ENCODE data around the gene SOHLH1. TPM values are rescaled to one million over a fixed set of nuclear protein-coding genes. Genes with fewer than 3 reads are reported as not detected.

Gene SOHLH1
- total RNA-seq, 1 experiment from 2014 or later = not detected

DNA sequence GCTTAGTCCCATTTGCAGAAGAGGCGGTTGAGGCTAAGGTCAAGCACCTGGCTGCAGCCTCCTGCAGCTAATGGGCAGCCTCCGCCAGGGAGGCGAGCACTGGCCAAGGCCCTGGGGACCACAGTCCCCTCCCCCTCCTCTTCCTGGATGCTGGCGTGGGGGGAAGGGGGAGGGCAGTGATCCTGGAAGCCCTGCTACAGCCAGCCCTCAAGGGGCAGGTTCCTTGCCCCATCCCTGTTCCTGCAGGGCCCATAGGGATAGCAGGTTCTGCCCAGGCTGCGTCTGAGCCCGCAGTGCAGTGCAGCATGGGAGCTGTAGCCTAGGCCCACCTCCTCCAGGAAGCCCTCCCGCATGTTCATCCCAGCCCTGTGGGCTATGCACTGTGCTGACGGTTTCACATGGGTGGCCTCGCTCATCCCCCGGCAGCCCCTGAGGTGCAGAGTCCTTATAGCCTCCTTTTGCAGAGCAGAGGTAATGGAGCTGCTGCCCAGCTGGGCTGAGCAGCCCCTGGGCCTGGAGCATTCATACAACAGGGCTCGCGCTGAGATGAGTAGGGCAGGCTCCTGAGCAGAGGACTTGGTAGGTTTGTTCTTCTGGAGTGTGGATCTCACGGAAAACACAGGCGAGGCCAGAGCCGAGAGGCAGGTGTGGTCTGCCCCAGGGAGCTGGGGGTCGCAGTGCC lies 38.7 kb upstream of the SOHLH1 start:
- H3K36me3 ChIP-seq = no peaks in the 10 kb centered on the region
- DNase-seq (ENCODE audit: low read depth in 1 of 2, low spot score in 2 of 2) = no peak
- H3K4me3 ChIP-seq = no peak overlapping the region

DNA sequence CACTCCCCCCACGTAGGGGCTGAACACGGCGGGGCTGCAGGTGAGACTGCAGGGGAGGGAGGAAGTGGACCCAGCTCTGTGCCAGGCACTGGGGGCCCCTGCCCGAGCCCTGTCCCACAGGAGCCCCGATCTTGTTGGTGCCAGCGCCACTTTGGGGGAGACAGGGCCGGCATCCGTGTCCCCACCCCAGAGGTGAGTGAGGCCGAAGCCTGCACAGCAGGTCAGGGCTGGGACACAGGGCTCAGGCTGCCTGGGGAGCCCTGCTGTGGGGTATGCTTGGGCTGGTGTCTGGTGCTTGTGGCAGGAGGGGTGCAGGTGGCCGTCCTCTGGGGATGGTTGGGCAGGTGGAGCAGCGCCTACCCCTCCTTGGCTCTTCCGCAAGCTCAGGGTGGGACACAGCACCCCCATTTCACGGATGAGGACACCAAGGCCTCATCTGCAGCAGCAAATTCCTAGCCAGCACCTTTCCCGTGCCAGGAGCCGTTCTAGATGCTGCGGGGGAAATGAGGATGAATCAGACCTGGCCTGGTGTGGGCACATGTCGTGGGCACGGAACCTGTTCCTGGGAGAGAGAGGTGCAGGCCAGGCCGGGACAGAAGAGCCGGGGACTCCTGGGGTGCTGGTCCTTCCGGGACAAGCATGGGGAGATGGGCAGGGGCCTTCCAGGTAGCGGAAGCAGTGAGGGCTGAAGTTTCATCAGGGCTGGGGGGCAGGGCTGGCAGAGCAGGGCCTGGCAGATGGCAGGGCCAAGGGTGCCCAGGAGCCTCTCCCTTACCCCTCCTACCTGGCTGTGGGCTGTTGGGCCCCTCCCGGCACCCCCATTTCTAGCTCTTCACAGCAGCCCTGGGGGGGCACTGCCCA lies 37.9 kb upstream of the SOHLH1 start:
- Histone ChIP-seq H3K9me3 (replicated peaks) (no peaks in the 10 kb centered on the region), H3K4me1 (replicated peaks) (no peaks in the 10 kb centered on the region), H3K27me3 (replicated peaks) (peaks cover 40% of the 10 kb centered on the region), H3K36me3 (no peaks in the 10 kb centered on the region), H3K4me3 (no peak overlapping the region), H3K27ac (no peak overlapping the region)
- DNase-seq (ENCODE audit: low read depth in 1 of 2, low spot score in 2 of 2) = no peak

More for the DNA sequence above, 38.7 kb upstream of the SOHLH1 start:
- Histone ChIP-seq H3K9me3 (replicated peaks) (no peaks in the 10 kb centered on the region), H3K27ac (no peak overlapping the region), H3K27me3 (replicated peaks) (peaks cover 47% of the 10 kb centered on the region), H3K4me1 (replicated peaks) (no peaks in the 10 kb centered on the region)

DNA sequence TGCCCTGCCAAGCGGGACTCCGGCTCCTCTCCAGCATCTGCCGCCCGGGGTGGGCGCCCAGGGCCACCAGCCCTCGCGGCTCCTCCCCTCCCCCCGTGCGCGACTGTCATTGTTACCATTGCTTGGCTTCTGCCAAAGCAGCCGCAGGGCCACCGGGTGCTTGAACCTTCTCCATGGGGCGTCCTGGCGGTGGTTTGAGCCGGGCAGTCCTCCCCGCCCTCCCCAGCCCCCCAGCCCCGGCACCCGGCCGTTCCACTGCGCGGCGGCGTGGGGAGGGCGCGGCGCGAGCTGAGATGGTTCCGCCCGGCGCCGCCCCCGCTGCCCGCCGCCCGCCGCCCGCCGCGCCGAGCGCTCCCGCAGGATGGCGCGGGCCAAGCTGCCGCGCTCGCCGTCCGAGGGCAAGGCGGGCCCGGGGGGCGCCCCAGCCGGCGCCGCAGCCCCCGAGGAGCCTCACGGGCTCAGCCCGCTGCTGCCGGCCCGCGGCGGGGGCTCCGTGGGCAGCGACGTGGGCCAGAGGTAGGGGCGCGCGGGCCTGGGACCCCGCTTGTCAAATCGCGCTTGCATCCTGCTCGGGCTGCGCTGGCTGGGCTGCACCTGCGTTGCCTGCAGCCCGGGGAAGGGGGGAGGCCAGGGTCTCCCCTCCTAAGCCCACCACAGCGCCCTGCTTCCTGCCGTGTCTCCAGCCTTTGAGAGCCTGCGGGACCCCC lies 37.1 kb upstream of the SOHLH1 start:
- Histone ChIP-seq H3K27ac (no peak overlapping the region), H3K36me3 (no peaks in the 10 kb centered on the region), H3K4me1 (replicated peaks) (no peaks in the 10 kb centered on the region), H3K9me3 (replicated peaks) (no peaks in the 10 kb centered on the region), H3K27me3 (replicated peaks) (peaks cover 37% of the 10 kb centered on the region), H3K4me3 (no peak overlapping the region)
- DNase-seq (ENCODE audit: low read depth in 1 of 2, low spot score in 2 of 2) = no peak

DNA sequence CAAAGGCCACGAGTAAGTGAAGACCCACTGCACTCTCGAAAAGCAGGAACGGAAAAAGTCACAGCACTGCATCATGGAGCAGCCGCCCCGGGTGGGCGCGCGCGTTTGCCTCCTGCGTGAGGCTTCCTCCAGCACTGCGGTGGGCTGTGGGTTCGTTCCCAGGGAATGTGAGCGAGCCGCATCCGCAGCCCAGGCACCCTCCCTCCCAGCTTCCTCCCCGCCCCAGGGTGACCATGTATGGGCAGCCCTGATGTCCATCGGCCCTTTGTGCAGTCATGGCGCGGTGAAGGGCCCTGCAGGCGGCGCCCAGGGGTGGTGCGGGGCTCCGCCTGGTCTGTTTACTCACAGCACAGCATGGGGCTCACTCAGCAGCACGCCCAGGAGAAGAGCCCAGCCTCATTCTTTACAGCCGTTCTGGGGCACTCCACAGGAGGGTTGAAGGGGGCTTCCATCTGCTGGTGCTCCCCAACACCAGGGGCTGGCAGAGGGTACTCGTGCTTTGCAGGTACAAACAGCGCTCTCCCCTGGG lies 35.4 kb upstream of the SOHLH1 start:
- Histone ChIP-seq H3K27me3 (replicated peaks) (peaks cover 22% of the 10 kb centered on the region), H3K4me3 (no peak overlapping the region), H3K27ac (no peak overlapping the region), H3K36me3 (no peaks in the 10 kb centered on the region), H3K4me1 (replicated peaks) (no peaks in the 10 kb centered on the region), H3K9me3 (replicated peaks) (no peaks in the 10 kb centered on the region)
- DNase-seq (ENCODE audit: low read depth in 1 of 2, low spot score in 2 of 2) = no peak

DNA sequence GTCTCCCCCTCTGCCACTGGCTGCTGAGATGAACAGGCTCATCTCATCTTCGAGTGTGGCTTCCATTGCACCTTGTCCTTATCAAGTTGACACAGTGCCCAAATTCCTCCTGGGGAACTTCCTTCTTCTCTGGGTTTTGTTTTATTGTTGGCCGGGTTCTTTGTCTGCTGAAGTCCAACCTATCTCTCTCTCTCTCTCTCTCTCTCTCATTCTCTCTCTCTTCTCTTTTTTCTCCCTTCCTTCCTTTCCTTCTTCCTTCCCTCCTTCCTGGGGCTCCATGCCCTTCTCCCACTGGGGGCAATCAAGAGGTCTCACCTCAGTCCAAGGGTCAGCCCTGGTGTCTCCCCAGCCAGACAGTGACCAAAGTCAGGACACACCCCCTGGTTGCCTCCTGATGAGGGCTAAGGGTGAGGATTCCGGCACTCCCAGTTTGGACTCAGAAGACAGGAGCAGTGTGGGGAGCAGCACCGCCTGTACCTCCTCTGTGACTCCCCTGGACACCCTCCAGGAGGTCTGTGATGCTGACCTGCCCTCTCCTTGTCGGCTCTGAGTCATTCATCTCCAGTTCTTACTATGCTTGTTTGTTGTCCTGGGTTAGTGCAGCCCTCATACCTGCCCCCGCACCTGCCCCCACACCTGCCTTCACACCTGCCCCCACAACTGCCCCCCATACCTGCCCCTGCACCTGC lies 33.4 kb upstream of the SOHLH1 start:
- Histone ChIP-seq H3K9me3 (replicated peaks) (no peaks in the 10 kb centered on the region), H3K4me1 (replicated peaks) (no peaks in the 10 kb centered on the region), H3K27me3 (replicated peaks) (peaks cover 11% of the 10 kb centered on the region), H3K27ac (no peak overlapping the region), H3K36me3 (no peaks in the 10 kb centered on the region), H3K4me3 (no peak overlapping the region)
- DNase-seq (ENCODE audit: low read depth in 1 of 2, low spot score in 2 of 2) = no peak

DNA sequence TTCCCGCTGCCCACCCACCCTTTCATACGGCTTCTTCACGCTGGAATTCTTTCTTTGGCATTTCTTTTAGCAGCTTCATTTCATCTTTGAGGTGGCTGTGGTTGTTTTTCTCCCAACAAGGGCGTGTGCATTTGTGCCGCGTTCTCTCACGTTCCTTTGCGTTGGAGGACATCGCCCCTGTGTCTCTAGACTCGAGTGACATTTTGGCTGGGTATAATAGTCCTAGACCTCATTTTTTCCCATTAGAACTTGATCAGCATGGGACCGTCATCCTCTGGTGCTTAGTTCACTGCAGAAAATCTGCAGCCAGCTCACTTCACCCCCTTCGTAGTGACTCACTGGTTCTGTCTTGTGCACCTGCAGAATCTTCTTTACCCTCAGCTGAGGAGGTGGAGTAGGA lies 32.2 kb upstream of the SOHLH1 start:
- H3K27me3 ChIP-seq (replicated peaks) = no peaks in the 10 kb centered on the region; the same call in 1 of the 2 replicates
- no peak for DNase-seq (ENCODE audit: low read depth in 1 of 2, low spot score in 2 of 2)
- H3K36me3 ChIP-seq = no peaks in the 10 kb centered on the region
- H3K27ac ChIP-seq = no peak overlapping the region
- no peak overlapping the region for H3K4me3 ChIP-seq
- H3K9me3 ChIP-seq (replicated peaks) = no peaks in the 10 kb centered on the region
- no peaks in the 10 kb centered on the region for H3K4me1 ChIP-seq (replicated peaks)

DNA sequence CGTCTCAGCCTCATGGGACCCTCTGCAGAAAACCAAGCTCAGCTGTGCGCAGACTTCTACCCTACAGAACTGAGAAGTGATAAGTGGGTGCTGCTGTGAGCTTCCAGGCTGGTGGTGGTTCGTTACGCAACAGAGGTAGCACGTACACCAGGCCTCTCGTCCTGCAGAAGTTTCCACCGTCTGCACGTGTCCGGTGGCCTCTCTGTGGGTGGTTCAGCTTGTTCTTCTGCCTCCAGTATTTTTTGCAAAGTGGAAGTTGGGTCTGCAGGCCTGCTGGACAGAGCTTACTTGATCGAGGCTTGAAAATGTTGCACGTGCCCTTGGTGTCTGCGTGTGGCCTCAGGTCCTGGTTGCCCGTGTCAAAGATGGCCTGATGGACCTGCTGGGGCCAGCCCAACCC lies 30.2 kb upstream of the SOHLH1 start:
- no peak for DNase-seq (ENCODE audit: low read depth in 1 of 2, low spot score in 2 of 2)
- no peak overlapping the region for H3K4me3 ChIP-seq
- H3K27me3 ChIP-seq (replicated peaks) = no peaks in the 10 kb centered on the region
- H3K27ac ChIP-seq = no peak overlapping the region
- no peaks in the 10 kb centered on the region for H3K9me3 ChIP-seq (replicated peaks)
- H3K4me1 ChIP-seq (replicated peaks) = no peaks in the 10 kb centered on the region
- H3K36me3 ChIP-seq = no peaks in the 10 kb centered on the region

DNA sequence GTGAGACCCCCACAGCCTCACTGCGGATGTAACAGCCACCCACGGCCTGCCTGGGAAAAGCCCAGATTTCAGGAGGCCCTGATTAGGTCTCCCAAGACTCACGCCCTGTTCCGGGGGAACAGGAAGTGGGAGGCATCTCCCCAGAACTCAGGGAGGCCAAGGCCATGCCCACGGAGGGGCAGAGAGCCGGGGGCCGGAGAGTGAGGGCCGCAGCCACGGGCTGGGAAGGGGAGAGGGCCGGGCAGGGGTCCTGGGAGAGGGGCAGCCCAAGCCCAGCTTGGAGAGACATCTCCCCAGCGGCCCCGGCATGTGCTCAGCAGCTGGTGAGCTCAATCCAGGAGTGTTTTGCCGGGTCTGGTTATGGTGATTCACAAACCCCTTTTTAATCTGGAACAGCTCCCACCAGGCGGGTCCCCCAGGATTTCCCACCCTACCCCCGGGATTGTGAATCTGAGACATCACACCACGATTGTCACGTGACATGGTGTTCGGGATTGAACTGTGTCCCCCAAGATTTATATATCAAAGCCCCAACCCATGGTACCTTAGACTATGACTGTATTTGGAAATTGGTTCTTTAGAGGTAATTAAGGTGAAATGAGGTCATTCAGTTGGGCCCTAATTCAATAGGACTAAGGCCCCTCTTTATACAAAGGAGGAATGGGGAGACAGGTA lies 29.3 kb upstream of the SOHLH1 start:
- H3K27ac ChIP-seq = no peak overlapping the region
- H3K4me1 ChIP-seq (replicated peaks) = no peaks in the 10 kb centered on the region
- no peaks in the 10 kb centered on the region for H3K9me3 ChIP-seq (replicated peaks)
- no peak overlapping the region for H3K4me3 ChIP-seq
- no peaks in the 10 kb centered on the region for H3K27me3 ChIP-seq (replicated peaks)
- DNase-seq (ENCODE audit: low read depth in 1 of 2, low spot score in 2 of 2) = no peak
- H3K36me3 ChIP-seq = no peaks in the 10 kb centered on the region

DNA sequence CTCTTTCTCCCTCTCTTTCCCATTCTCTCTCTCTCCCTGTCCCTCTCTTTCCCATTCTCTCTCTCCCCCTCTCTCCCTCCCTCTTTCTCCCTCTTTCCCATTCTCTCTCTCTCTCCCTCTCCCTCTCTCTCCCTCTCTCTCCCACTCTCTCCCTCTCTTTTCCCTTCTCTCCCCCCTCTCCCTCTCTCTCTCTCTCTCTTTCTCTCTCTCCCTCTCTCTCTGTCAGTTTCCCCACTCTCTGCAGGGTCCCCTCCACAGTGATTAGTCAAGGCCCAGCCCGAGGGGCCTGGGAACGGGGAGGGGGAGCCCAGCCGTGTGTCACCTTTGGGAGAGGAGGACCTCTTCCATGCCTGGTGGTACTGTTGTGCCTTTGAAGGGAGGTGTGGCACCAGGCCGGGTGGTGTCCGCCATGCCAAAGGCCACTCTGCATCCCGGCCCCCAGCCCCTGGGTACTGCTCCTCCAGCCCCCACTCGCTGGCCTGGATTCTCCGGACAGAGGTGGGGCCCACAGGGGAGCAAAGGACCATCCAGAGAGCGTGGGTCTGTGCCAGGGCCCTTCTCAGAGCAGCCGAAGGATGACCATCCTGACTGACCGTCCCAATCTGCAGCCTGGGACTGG lies 28.1 kb upstream of the SOHLH1 start:
- Histone ChIP-seq H3K4me1 (replicated peaks) (no peaks in the 10 kb centered on the region), H3K27me3 (replicated peaks) (no peaks in the 10 kb centered on the region), H3K36me3 (no peaks in the 10 kb centered on the region), H3K4me3 (no peak overlapping the region), H3K9me3 (replicated peaks) (no peaks in the 10 kb centered on the region), H3K27ac (no peak overlapping the region)
- no peak for DNase-seq (ENCODE audit: low read depth in 1 of 2, low spot score in 2 of 2)

DNA sequence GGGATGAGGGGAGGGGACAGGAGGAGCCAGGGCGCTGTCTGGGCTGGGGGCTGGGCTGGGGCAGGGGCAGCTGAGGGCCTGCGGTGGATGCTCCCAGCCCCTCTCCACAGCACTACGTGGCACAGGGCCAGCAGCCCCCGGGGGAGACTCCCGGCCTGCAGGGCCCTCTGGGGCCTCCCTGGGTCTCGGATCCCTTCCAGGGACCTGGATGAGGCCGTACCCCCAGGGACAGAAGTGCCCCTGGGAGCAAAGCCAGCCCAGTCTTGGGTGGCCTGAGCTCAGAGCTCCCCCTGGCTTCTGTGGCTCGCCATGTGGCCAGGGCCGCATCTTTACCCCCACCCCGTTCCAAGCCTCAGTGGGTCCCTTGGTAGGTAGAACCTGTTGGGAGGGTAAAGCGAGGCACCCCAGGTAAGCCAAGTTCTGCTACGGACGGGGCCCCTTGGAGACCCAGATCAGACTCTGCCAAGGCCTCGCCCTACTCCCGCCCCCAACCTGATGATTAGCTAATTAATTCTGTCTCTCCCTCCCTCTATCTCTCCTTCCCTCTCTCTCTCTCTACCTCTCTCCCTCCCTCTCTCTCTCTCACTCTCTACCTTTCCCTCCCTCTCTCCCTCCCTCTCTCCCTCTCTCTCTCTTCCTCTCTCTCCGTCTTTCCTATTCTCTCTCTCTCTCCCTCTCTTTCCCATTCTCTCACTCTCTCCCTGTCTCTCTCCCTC lies 27.0 kb upstream of the SOHLH1 start:
- Histone ChIP-seq H3K4me3 (no peak overlapping the region), H3K9me3 (replicated peaks) (no peaks in the 10 kb centered on the region), H3K4me1 (replicated peaks) (no peaks in the 10 kb centered on the region), H3K27me3 (replicated peaks) (no peaks in the 10 kb centered on the region), H3K27ac (no peak overlapping the region), H3K36me3 (no peaks in the 10 kb centered on the region)
- DNase-seq (ENCODE audit: low read depth in 1 of 2, low spot score in 2 of 2) = no peak

DNA sequence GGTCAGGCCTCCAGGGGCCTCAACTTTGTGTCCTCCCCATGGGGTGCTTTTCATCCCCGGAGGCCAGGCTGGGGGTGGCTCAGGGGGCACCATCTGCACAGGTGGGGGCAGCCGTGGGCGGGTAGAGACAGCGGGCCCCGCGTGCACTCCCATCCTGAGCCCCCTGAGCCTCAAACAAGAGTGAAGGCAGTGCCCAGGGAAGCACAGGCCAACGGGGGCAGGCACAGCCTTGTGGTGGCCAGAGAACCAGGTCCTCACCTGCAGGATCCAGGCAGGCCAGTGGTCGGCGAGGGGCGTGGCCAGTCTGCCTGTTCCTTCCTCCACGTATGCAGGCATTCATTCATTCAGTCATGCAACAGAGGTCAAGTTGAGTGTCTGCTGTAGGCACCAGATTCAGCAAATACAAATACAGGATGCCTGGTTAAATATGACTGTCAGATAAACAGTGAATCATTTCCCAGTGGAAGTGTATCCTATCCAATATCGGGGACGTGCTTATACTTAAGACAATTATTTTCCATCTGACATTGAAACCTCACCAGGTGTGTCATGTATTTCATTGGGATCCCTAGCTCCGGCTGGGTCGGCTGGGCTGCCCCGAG lies 25.0 kb upstream of the SOHLH1 start:
- DNase-seq (ENCODE audit: low read depth in 1 of 2, low spot score in 2 of 2) = no peak
- no peaks in the 10 kb centered on the region for H3K9me3 ChIP-seq (replicated peaks)
- no peak overlapping the region for H3K27ac ChIP-seq
- H3K36me3 ChIP-seq = no peaks in the 10 kb centered on the region
- H3K4me1 ChIP-seq (replicated peaks) = no peaks in the 10 kb centered on the region
- no peaks in the 10 kb centered on the region for H3K27me3 ChIP-seq (replicated peaks)
- H3K4me3 ChIP-seq = no peak overlapping the region

DNA sequence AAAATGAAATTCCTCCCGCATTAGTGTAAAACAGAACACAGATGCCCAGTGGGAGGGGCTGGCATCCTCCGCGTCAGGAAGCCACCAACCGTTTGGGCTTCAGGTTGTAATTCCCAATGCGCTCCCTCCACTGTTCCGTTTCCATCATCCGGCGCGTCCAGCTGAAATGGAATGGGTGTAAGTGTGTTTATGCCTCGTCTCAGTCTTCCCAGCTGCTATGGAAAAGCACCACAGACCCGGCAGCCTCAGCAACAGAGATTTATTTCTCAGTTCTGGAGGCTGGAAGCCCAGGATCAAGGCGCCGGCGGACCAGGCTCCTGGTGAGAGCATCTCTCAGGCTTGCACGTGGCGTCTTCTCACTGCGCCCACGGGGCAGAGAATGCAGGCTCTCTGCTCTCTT lies 23.1 kb upstream of the SOHLH1 start:
- Histone ChIP-seq H3K27me3 (replicated peaks) (no peaks in the 10 kb centered on the region), H3K27ac (no peak overlapping the region), H3K9me3 (replicated peaks) (no peaks in the 10 kb centered on the region), H3K4me1 (replicated peaks) (no peaks in the 10 kb centered on the region), H3K36me3 (no peaks in the 10 kb centered on the region), H3K4me3 (no peak overlapping the region)
- no peak for DNase-seq (ENCODE audit: low read depth in 1 of 2, low spot score in 2 of 2)
